GM23248 (cell line): ENCODE results near the gene BEAN1.

Experiments used
- EZH2 ChIP-seq: fragments of 200-600 bp; sonication (generic); IDR thresholded peaks from 2 replicates; pipeline ENCODE4 v1.6.1; 2018; ENCODE audit warnings: antibody characterized with exemption, mild to moderate bottlenecking; ENCODE audit not compliant: insufficient read depth, poor library complexity, severe bottlenecking
- EZH2phosphoT487 ChIP-seq: fragments of 200-600 bp; sonication (generic); IDR thresholded peaks from 2 replicates; pipeline ENCODE4 v1.6.1; 2018; ENCODE audit warnings: antibody characterized with exemption, moderate library complexity, mild to moderate bottlenecking, low read depth; ENCODE audit not compliant: insufficient read depth

DNA sequence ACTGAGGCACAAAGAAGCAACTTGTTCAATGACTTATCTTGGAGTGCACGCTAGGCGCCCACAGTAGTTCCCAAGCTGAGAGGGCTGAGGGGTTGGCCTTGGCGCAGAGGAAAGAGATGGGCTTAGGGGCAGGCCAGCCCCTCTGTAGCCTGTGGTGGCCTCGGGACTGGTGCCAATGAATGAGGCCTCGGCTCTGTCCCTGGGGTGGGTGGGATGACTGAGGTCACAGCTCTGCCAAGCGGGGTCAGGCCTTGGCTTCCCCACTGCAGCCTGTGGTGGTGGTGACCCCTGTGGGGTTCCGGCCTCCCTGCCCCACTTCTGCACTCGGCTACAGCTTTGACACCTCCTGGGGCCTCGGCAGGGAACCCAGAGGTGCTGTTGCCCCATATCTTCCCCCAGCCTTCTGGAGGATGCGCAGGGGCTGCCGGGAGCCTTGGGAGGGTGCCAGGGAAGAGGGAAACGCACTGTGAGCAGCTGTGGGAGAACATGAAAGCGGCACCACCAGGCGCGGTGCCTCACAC lies 46.0 kb downstream of the BEAN1 start:
- TF ChIP-seq EZH2phosphoT487, result no peak
- no peak for TF ChIP-seq EZH2
